ENCODE measurements around the gene PDE6H. TPM values are rescaled to one million over a fixed set of nuclear protein-coding genes. Genes with fewer than 3 reads are reported as not detected.

PDE6H gene
- total and polyA plus RNA-seq, 2 donors (not counting 3 experiments of a cell fraction or from before 2014, with no cell fraction given), result not detected

GRCh38 chr12:14956905-14957304, 15.9 kb upstream of the PDE6H start:
- CTCF ChIA-PET, result no interaction called here
- FAIRE-seq (no peak), DNase-seq (ENCODE audit: low read depth, low spot score) (no peak)
- peaks cover 66% of the 10 kb centered on the region for H3K4me1 ChIP-seq (ENCODE audit: control insufficient read depth, extremely low read depth, insufficient read depth, low read length)
- H4K20me1 ChIP-seq (replicated peaks; ENCODE audit: control insufficient read depth, extremely low read depth, insufficient read depth, low read length), result no peaks in the 10 kb centered on the region
- intact Hi-C loops (cut with micrococcal nuclease), result loop anchor here (5.0 to 10.0 kb wide), 2 partner anchors 590 to 702 kb away; partner anchors contain the start of gene ATF7IP
- no peak overlapping the region for H3K4me3 ChIP-seq (replicated peaks in 1 of 3; ENCODE audit: insufficient read depth in 1 of 3, low read depth in 1 of 3, low read length in 3 of 3)
- dilution Hi-C loops (cut with MboI; ENCODE audit: extremely low pct_ligation_motif_present, low sequenced_read_pairs), result loop anchor here (10.0 kb wide), 1 partner anchor 122 kb away; no protein-coding TSS in a partner anchor
- no peaks in the 10 kb centered on the region for H3K9me3 ChIP-seq (replicated peaks; ENCODE audit: control insufficient read depth, insufficient read depth, low read length)
- POLR2A ChIA-PET, result no interaction called here
- H3K9ac ChIP-seq (replicated peaks; ENCODE audit: extremely low read depth, insufficient read depth, low read length), result no peak overlapping the region
- no peaks in the 10 kb centered on the region for H3K27me3 ChIP-seq (ENCODE audit: control insufficient read depth in 2 of 2, insufficient read depth in 2 of 2, low read length in 2 of 2)
- no peaks in the 10 kb centered on the region for H3K9me1 ChIP-seq (replicated peaks; ENCODE audit: control insufficient read depth, extremely low read depth, insufficient read depth, low read length)
- peaks cover 87% of the 10 kb centered on the region for H3K79me2 ChIP-seq (ENCODE audit: control insufficient read depth, insufficient read depth, low read length)
- no peak overlapping the region for H3K27ac ChIP-seq (ENCODE audit: insufficient read depth, low read depth, low read length)
- H3K4me2 ChIP-seq (ENCODE audit: insufficient read depth, low read length), result no peak overlapping the region
- BruUV-seq (replicated peaks), result no TSS peak
- H2AFZ ChIP-seq (ENCODE audit: low read depth, low read length), result no peak overlapping the region
- no peaks in the 10 kb centered on the region for H3K36me3 ChIP-seq (ENCODE audit: control insufficient read depth in 2 of 2, extremely low read depth in 1 of 2, insufficient read depth in 2 of 2, low read length in 2 of 2)
- TF ChIP-seq CTCF (IDR thresholded peaks at IDR 0.05; ENCODE audit: extremely low read depth in 1 of 2, insufficient read depth in 1 of 2, low read depth in 1 of 2, low read length in 2 of 2) (no peak), MAX (IDR thresholded peaks at IDR 0.05; ENCODE audit: insufficient read depth, insufficient read length) (no peak), POLR2A (IDR thresholded peaks at IDR 0.05; ENCODE audit: low read depth, low read length) (no peak), MYC (IDR thresholded peaks at IDR 0.05; ENCODE audit: low read depth, low read length) (no peak), EZH2 (IDR thresholded peaks at IDR 0.05; ENCODE audit: borderline replicate concordance, low read depth, low read length, severe bottlenecking) (no peak), GATA2 (IDR thresholded peaks at IDR 0.05; ENCODE audit: insufficient read depth, insufficient read length, low read depth, low read length) (no peak), POLR2AphosphoS5 (IDR thresholded peaks at IDR 0.05; ENCODE audit: insufficient read depth, low read depth, low read length) (no peak), FOS (IDR thresholded peaks at IDR 0.05; ENCODE audit: borderline replicate concordance, insufficient read depth, low read length) (no peak), JUN (IDR thresholded peaks at IDR 0.05; ENCODE audit: borderline replicate concordance, insufficient read depth, insufficient read length, low read depth) (no peak)
